Lower leg skin (tissue), 3 donors: ENCODE results near the gene EPB41L5.
"Not testable (repeated sequence)": the region's sequence is repeated elsewhere in the genome, so short reads cannot be mapped to it uniquely, and the experiment has no call there.

ENCODE experiments used
- POLR2A ChIP-seq, 2 donors: fragments of 450-650 bp; IDR thresholded peaks; one replicate each; pipeline ENCODE4 v1.6.1; 2016 to 2017; ENCODE audit warnings: antibody characterized with exemption in 2 of 2, mild to moderate bottlenecking in 1 of 2, moderate library complexity in 1 of 2
- TF ChIP-seq, protein P1 (sequence below), 3 donors: fragments of 450-650 bp; IDR thresholded peaks; one replicate each; pipeline ENCODE4 v1.5.1; 2016; ENCODE audit warnings: antibody characterized with exemption in 3 of 3, mild to moderate bottlenecking in 3 of 3, moderate library complexity in 2 of 3

DNA sequence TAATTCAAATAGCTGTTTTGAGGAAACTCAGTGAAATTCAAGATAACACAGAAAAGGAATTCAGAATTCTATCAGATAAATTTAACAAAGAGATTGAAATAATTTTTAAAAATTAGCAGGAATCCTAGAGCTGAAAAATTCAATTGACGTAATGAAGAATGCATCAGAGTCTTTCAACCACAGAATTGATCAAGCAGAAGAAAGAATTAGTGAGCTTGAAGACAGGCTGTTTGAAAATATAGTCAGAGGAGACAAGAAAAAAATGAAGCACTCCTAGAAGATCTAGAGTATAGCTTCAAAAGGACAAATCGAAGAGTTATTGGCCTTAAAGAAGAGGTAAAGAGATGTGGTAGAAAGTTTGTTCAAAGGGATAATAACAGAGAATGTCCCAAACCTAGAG is 122.1 kb downstream of the EPB41L5 start:
- not testable (repeated sequence) for TF ChIP-seq POLR2A (IDR thresholded peaks at IDR 0.05)
- TF ChIP-seq, protein P1, sequence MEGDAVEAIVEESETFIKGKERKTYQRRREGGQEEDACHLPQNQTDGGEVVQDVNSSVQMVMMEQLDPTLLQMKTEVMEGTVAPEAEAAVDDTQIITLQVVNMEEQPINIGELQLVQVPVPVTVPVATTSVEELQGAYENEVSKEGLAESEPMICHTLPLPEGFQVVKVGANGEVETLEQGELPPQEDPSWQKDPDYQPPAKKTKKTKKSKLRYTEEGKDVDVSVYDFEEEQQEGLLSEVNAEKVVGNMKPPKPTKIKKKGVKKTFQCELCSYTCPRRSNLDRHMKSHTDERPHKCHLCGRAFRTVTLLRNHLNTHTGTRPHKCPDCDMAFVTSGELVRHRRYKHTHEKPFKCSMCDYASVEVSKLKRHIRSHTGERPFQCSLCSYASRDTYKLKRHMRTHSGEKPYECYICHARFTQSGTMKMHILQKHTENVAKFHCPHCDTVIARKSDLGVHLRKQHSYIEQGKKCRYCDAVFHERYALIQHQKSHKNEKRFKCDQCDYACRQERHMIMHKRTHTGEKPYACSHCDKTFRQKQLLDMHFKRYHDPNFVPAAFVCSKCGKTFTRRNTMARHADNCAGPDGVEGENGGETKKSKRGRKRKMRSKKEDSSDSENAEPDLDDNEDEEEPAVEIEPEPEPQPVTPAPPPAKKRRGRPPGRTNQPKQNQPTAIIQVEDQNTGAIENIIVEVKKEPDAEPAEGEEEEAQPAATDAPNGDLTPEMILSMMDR (IDR thresholded peaks at IDR 0.05): not testable (repeated sequence)
